B cell (primary cell): Measurements from ENCODE around the gene BMERB1. TPM values are rescaled to one million over a fixed set of nuclear protein-coding genes. Genes with fewer than 3 reads are reported as not detected.
"Not testable (repeated sequence)": the region's sequence is repeated elsewhere in the genome, so short reads cannot be mapped to it uniquely, and the experiment has no call there.

Experiments used
- ATAC-seq: fragments of 200-7000 bp; cut with Tn5 transposase; one replicate; pipeline ENCODE4 v1.10.0; 2021; ENCODE audit warnings: low read depth, mild to moderate bottlenecking, moderate number of reproducible peaks, moderate library complexity
- CTCF ChIA-PET: fragments of 350-600 bp; sonication (Branson Sonifier 250); formaldehyde crosslinking; loops from one replicate; lab custom pipeline; 2021; ENCODE audit warnings: antibody characterized with exemption, inconsistent platforms; lab: Charles Lee
- POLR2A ChIA-PET: fragments of 350-600 bp; sonication (Branson Sonifier 250); formaldehyde crosslinking; loops from one replicate; lab custom pipeline; 2021; ENCODE audit warnings: antibody characterized with exemption; lab: Charles Lee
- DNase-seq: peaks from one replicate; pipeline ENCODE4 v3.0.0; 2013
- H2AFZ ChIP-seq: 2 replicates; pipeline ENCODE4 v1.6.1; 2012; ENCODE audit warnings: mild to moderate bottlenecking, low read depth, low read length; ENCODE audit not compliant: insufficient read depth, poor library complexity, severe bottlenecking
- H3K27ac ChIP-seq, 2 donors: 1 replicate in 1 of 2; 2 replicates in 1 of 2; pipeline ENCODE4 v1.5.1; 2012 to 2013; ENCODE audit warnings: low read length in 2 of 2, mild to moderate bottlenecking in 2 of 2, moderate library complexity in 1 of 2
- H3K27me3 ChIP-seq, 4 experiments: fragments of 200-600 bp in 1 of 4; sonication (generic) in 1 of 4; replicated peaks in 1 of 4; 1 replicate in 2 of 4; 2 replicates in 2 of 4; pipeline versions ENCODE4 v1.6.1 to v1.7.0; 2013 to 2016; ENCODE audit warnings: low read length in 3 of 4, mild to moderate bottlenecking in 2 of 4, mixed read lengths in 1 of 4, moderate library complexity in 1 of 4; ENCODE audit not compliant: insufficient read depth in 4 of 4, control insufficient read depth in 3 of 4; ENCODE audit errors: control extremely low read depth in 1 of 4
- H3K36me3 ChIP-seq, 2 experiments: replicated peaks in 1 of 2; 1 replicate in 1 of 2; 2 replicates in 1 of 2; pipeline versions ENCODE4 v1.6.1 to v1.7.1; 2013; ENCODE audit warnings: low read length in 1 of 2; ENCODE audit not compliant: insufficient read depth in 2 of 2, control insufficient read depth in 1 of 2; ENCODE audit errors: control extremely low read depth in 1 of 2, extremely low read depth in 1 of 2
- H3K4me1 ChIP-seq, 2 donors: fragments of 200-600 bp in 1 of 2; sonication (generic) in 1 of 2; 1 replicate in 1 of 2; 2 replicates in 1 of 2; pipeline versions ENCODE4 v1.5.1 to v1.6.1; 2013 to 2017; ENCODE audit warnings: low read length in 2 of 2; ENCODE audit not compliant: control insufficient read depth in 2 of 2, insufficient read depth in 2 of 2
- H3K4me2 ChIP-seq: replicated peaks from 2 replicates; pipeline ENCODE3; 2012; ENCODE audit warnings: mild to moderate bottlenecking, low read depth, low read length; ENCODE audit not compliant: poor library complexity, severe bottlenecking
- H3K4me3 ChIP-seq, 5 experiments: fragments of 200-600 bp in 1 of 5; sonication (generic) in 1 of 5; 1 replicate in 3 of 5; 2 replicates in 2 of 5; pipeline versions ENCODE4 v1.5.1 to v1.7.0; 2011 to 2016; ENCODE audit warnings: low read length in 4 of 5, mild to moderate bottlenecking in 4 of 5, low read depth in 2 of 5, control low read depth in 1 of 5, moderate library complexity in 1 of 5; ENCODE audit not compliant: insufficient read depth in 1 of 5; ENCODE audit errors: control extremely low read depth in 1 of 5, extremely low read depth in 1 of 5
- H3K79me2 ChIP-seq: fragments of 200-600 bp; sonication (generic); one replicate; pipeline ENCODE4 v1.6.0; 2016; ENCODE audit warnings: low read length; ENCODE audit not compliant: control insufficient read depth, insufficient read depth
- H3K9ac ChIP-seq: fragments of 200-600 bp; sonication (generic); 2 replicates; pipeline ENCODE4 v1.6.1; 2017; ENCODE audit warnings: mild to moderate bottlenecking, low read length, moderate library complexity
- H3K9me3 ChIP-seq, 3 donors: one replicate each; pipeline versions ENCODE4 v1.6.1 to v1.7.1; 2013; ENCODE audit warnings: low read length in 2 of 3; ENCODE audit not compliant: control insufficient read depth in 2 of 3, insufficient read depth in 1 of 3; ENCODE audit errors: control extremely low read depth in 1 of 3
- H4K20me1 ChIP-seq: 2 replicates; pipeline ENCODE4 v1.6.0; 2012; ENCODE audit warnings: mild to moderate bottlenecking, low read length; ENCODE audit not compliant: insufficient read depth, control insufficient read depth, poor library complexity, severe bottlenecking
- H3K27ac Mint-ChIP-seq: one replicate; pipeline ENCODE4 v1.8.0; 2021; ENCODE audit warnings: mixed read lengths
- H3K27me3 Mint-ChIP-seq: one replicate; pipeline ENCODE4 v1.8.0; 2021; ENCODE audit warnings: mixed read lengths
- H3K4me1 Mint-ChIP-seq: one replicate; pipeline ENCODE4 v1.8.0; 2021; ENCODE audit warnings: mixed read lengths
- H3K4me3 Mint-ChIP-seq: one replicate; pipeline ENCODE4 v1.8.0; 2021; ENCODE audit warnings: mixed read lengths
- H3K9me3 Mint-ChIP-seq: one replicate; pipeline ENCODE4 v1.8.0; 2022; ENCODE audit warnings: mixed read lengths; ENCODE audit not compliant: insufficient read depth
- CTCF ChIP-seq: fragments of 200-600 bp; IDR thresholded peaks from one replicate; pipeline ENCODE4 v1.8.0; 2022; ENCODE audit warnings: antibody characterized with exemption, mild to moderate bottlenecking
- EZH2 ChIP-seq: IDR thresholded peaks from 2 replicates; pipeline ENCODE4 v1.6.1; 2012; ENCODE audit warnings: borderline replicate concordance, low read depth, mild to moderate bottlenecking, moderate library complexity, low read length; ENCODE audit not compliant: insufficient read depth, poor library complexity, severe bottlenecking
- WGBS: methylation state at CpG from one replicate; pipeline ENCODE4 v1.1.5; 2013; ENCODE audit warnings: missing lambda C conversion rate; ENCODE audit not compliant: insufficient coverage; 5-methylcytosine and 5-hydroxymethylcytosine counted together
- intact Hi-C: fragments of 100-400 bp; cut with micrococcal nuclease; formaldehyde crosslinking; loops from one replicate; pipeline ENCODE4 v1.10.0; 2022
- polyA plus RNA-seq: library from polyadenylated mRNA; depleted of rRNA; stranded (reverse); fragments of >200 nt; gene quantifications from 2 replicates; pipeline ENCODE4 v1.2.3, GENCODE V29; 2012
- total RNA-seq, 2 donors: library from RNA; stranded (reverse); fragments of 120-200 nt in 1 of 2; gene quantifications; 1 replicate in 1 of 2; 2 replicates in 1 of 2; pipeline versions ENCODE4 v1.2.3 to v1.2.4, GENCODE V29; 2013 to 2022

Gene BMERB1
- total and polyA plus RNA-seq, 2 donors (not counting 1 experiment from before 2014, with no cell fraction given): 2.2 to 11.2 TPM

DNA sequence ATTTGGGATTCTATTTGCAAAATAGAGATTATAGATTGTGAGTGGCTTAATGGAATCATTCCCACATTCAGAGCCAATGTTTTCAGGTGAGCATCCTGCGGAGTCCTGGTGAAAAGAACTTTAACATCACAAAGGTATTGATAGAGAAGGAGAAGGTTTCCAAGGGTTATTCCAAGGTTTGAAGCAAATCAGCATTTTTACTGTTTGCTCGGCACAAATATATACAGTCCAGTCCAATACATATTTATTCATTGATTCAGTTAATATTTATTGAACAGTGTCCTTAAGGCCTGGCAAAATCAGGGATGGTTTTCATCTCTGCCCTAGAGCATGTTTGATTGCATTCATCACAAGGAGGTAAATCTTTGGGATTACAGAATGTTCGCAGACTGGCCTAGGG is 32.4 kb upstream of the BMERB1 start:
- POLR2A ChIA-PET: no interaction called here
- H3K4me2 ChIP-seq: no peak overlapping the region
- TF ChIP-seq CTCF (no peak), EZH2 (no peak)
- H4K20me1 ChIP-seq: no peaks in the 10 kb centered on the region
- H3K4me3 ChIP-seq: no peak overlapping the region
- Mint-ChIP-seq H3K9me3 (no peaks in the 10 kb centered on the region), H3K4me1 (peaks cover 18% of the 10 kb centered on the region), H3K27ac (no peak overlapping the region), H3K27me3 (no peaks in the 10 kb centered on the region), H3K4me3 (no peak overlapping the region)
- CTCF ChIA-PET: interaction anchor here (1.1 kb wide), 1 partner anchor 26 kb away, joined by 3 read pairs; no protein-coding TSS in a partner anchor
- no peak overlapping the region for H3K27ac ChIP-seq
- WGBS: 100% methylated on average over 1 of the region's 3 CpGs
- peaks cover 3 to 10% of the 10 kb centered on the region in 2 donors for H3K4me1 ChIP-seq
- DNase-seq (no peak), ATAC-seq (no peak)
- no peak overlapping the region for H3K9ac ChIP-seq
- no peak overlapping the region for H2AFZ ChIP-seq
- no peaks in the 10 kb centered on the region for H3K9me3 ChIP-seq
- no peaks in the 10 kb centered on the region for H3K27me3 ChIP-seq
- H3K36me3 ChIP-seq: no peaks in the 10 kb centered on the region
- no peaks in the 10 kb centered on the region for H3K79me2 ChIP-seq
- intact Hi-C loops: no loop called here

- H3K27ac Mint-ChIP-seq: peak overlapping the region; percentile 11
- intact Hi-C loops: no loop called here
- Histone ChIP-seq H3K9me3 (no peaks in the 10 kb centered on the region), H3K36me3 (no peaks in the 10 kb centered on the region), H3K4me3 (no peak overlapping the region), H3K79me2 (no peaks in the 10 kb centered on the region), H3K4me2 (peak overlapping the region; percentile 19), H2AFZ (no peak overlapping the region), H3K27ac (no peak overlapping the region), H3K4me1 (peaks cover 3 to 10% of the 10 kb centered on the region in 2 donors), H3K27me3 (no peaks in the 10 kb centered on the region), H4K20me1 (no peaks in the 10 kb centered on the region), H3K9ac (no peak overlapping the region)
- POLR2A ChIA-PET: no interaction called here
- WGBS: 70% methylated on average over 6 of the region's 9 CpGs
- TF ChIP-seq EZH2: no peak
- no peak for TF ChIP-seq CTCF
- H3K4me3 Mint-ChIP-seq: peak overlapping the region; percentile 47
- no peak for DNase-seq
- H3K4me1 Mint-ChIP-seq: peaks cover 18% of the 10 kb centered on the region
- H3K9me3 Mint-ChIP-seq: no peaks in the 10 kb centered on the region
- no peak for ATAC-seq
- no peaks in the 10 kb centered on the region for H3K27me3 Mint-ChIP-seq
- CTCF ChIA-PET: interaction anchor here (0.7 to 1.1 kb wide), 2 partner anchors 24 to 721 kb away, joined by 3 to 5 read pairs; no protein-coding TSS in a partner anchor
These were observed 30.9 kb upstream of the BMERB1 start for GRCh38 chr16:15403392-15403995.

- H3K9me3 Mint-ChIP-seq, POLR2A ChIA-PET, H2AFZ ChIP-seq: not testable (repeated sequence)
These were observed 30.3 kb upstream of the BMERB1 start for GRCh38 chr16:15404091-15404490.

More at GRCh38 chr16:15404091-15404490, 30.3 kb upstream of the BMERB1 start:
- H3K9ac ChIP-seq, DNase-seq, CTCF ChIA-PET, H3K36me3 ChIP-seq, H3K27me3 ChIP-seq, H3K27ac ChIP-seq, H3K4me3 Mint-ChIP-seq, H3K27ac Mint-ChIP-seq, H3K4me1 ChIP-seq, ATAC-seq, H3K9me3 ChIP-seq, H4K20me1 ChIP-seq, H3K4me3 ChIP-seq, H3K79me2 ChIP-seq, intact Hi-C loops, H3K27me3 Mint-ChIP-seq: not testable (repeated sequence)
- H3K4me2 ChIP-seq: peak overlapping the region; percentile 19
- H3K4me1 Mint-ChIP-seq: peaks cover 18% of the 10 kb centered on the region
- 93% methylated on average over 3 of the region's 3 CpGs for WGBS
